ENCODE results near the gene TPCN2.

- TF ChIP-seq CTCF (IDR thresholded peaks at IDR 0.05) (peak; percentile 97), TCF7L2 (IDR thresholded peaks at IDR 0.05; ENCODE audit: low read depth, low read length) (peak; percentile 69)
Observed at GRCh38 chr11:69044111-69045013, 4.4 kb upstream of the TPCN2 start.
